RWPE1 (cell line): ENCODE data around the gene XIRP2.

Experiments
- CTCF ChIA-PET: fragments of 350-600 bp; sonication (Branson Sonifier 250); formaldehyde crosslinking; extraction: SDS; loops from one replicate; lab custom pipeline; 2021; lab: Yijun Ruan, JAX
- POLR2A ChIA-PET: fragments of 400-600 bp; formaldehyde crosslinking; extraction: SDS; loops from one replicate; lab custom pipeline; 2020; ENCODE audit warnings: antibody characterized with exemption; ENCODE audit not compliant: low non-redundant PET; lab: Yijun Ruan, JAX
- DNase-seq: peaks from one replicate; pipeline ENCODE4 v3.0.0; 2012; ENCODE audit warnings: low spot score
- H3K27ac ChIP-seq: fragments of 450-650 bp; 2 replicates; pipeline ENCODE4 v1.5.1; 2017
- TF ChIP-seq, protein P1 (sequence below): fragments of 450-650 bp; conservative IDR thresholded peaks from 2 replicates; pipeline ENCODE4 v1.5.1; 2017; ENCODE audit warnings: low read depth, mild to moderate bottlenecking

The XIRP2 gene

DNA sequence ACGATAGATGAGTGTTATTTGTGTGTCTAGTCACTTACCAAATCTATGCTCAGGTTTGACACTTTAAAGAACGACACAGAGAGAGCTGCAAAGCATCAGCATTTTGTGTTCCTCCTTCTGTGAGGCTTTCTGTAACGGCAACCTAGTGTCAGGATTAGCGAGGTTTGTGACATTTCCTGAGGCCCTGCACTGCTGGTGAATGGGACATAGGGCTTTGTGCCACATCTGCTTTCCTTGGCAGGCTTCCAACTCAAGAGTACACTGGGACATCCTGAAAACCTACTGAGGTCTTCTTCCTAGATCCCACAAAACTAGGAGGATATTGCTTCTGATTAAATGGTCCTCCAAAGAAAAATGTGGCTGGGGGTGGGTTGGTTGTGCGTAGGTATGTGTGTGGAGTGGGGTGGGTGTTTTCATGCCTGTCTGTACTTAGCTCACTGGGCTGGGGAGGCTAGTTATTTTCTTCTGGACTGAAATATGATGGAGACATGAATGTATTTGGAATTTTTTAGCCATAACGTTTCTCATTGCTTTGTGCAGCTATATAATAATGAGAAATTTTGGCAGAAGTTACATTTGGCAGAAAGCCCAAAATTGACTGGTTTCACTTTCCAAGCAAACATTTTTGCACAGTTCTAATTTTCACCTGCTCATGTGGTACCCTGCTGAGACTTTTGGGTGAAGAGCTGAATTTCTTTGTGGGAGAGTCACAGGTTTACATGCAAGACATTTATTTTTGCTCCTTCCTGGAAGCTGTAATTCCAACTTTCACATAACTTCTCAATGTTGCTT, 308.4 kb downstream of the XIRP2 start:
- TF ChIP-seq, protein P1, sequence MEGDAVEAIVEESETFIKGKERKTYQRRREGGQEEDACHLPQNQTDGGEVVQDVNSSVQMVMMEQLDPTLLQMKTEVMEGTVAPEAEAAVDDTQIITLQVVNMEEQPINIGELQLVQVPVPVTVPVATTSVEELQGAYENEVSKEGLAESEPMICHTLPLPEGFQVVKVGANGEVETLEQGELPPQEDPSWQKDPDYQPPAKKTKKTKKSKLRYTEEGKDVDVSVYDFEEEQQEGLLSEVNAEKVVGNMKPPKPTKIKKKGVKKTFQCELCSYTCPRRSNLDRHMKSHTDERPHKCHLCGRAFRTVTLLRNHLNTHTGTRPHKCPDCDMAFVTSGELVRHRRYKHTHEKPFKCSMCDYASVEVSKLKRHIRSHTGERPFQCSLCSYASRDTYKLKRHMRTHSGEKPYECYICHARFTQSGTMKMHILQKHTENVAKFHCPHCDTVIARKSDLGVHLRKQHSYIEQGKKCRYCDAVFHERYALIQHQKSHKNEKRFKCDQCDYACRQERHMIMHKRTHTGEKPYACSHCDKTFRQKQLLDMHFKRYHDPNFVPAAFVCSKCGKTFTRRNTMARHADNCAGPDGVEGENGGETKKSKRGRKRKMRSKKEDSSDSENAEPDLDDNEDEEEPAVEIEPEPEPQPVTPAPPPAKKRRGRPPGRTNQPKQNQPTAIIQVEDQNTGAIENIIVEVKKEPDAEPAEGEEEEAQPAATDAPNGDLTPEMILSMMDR, result no peak
- no peak overlapping the region for H3K27ac ChIP-seq
- DNase-seq, result peak; percentile 9
- POLR2A ChIA-PET, result no interaction called here
- CTCF ChIA-PET, result interaction anchor here (0.5 kb wide), 1 partner anchor 93 kb away, joined by 5 read pairs; no protein-coding TSS in a partner anchor

DNA sequence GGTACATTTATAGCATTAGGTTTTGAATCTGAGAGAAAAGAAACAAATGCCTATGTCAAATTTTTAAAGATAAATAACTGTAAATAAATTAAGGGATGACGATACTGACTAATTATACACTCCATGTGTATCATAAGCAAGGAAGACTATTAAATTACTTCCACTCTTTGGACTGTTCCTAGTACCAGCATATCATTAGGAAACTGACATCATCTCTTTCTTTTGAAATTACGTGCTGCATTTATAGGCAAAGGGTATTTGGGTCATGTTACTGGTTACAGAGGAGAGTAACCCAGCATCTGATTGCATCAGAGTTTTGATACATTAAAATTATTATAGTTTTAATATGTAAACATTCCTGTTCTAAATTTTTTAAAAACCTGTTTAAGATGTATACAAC, 309.7 kb downstream of the XIRP2 start:
- H3K27ac ChIP-seq, result no peak overlapping the region
- CTCF ChIA-PET, result no interaction called here

DNA sequence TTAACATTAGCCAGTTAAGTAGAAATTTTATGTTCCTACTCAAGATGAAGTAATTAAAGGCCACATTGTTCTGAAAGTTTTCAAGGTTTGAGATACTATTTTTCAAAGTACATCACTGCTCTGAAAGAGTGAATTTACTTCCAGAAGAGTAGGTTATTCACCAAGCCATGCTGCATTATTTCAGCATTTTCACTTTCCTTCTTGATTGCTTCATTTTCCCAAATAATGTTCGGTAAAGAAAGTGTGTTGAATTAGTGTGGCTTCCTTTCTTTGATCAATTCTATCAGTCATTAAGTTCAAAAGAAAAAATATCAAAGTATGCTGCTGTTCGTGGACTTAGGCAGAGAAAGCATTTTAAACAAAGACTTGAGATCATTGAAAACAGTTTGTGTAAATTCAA, 310.3 kb downstream of the XIRP2 start:
- POLR2A ChIA-PET, result no interaction called here
- DNase-seq, result no peak
- CTCF ChIA-PET, result no interaction called here
- TF ChIP-seq, protein P1, result no peak
- H3K27ac ChIP-seq, result no peak overlapping the region

More for the DNA sequence above, 309.7 kb downstream of the XIRP2 start:
- TF ChIP-seq, protein P1, result no peak
- DNase-seq, result no peak
- POLR2A ChIA-PET, result no interaction called here

DNA sequence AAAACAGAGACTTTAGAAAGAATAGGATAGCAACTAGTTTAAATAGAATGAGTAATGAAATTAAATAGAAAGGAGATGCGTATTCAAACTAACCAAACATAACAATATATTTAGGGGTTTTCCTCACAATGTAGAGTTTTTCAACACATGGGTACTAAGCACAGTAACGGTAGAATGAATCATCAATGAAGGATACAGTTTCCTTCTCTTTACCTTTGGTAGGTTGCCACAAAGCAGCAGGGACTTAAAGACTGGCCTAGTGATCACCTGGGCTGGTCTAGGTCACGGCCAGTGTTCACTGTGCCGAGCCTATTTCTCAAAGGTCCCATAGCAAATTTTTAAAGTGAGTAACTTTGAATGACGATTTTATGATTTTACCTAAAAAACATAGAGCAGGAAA, 311.7 kb downstream of the XIRP2 start:
- POLR2A ChIA-PET, result no interaction called here
- TF ChIP-seq, protein P1, result no peak
- CTCF ChIA-PET, result no interaction called here
- DNase-seq, result no peak
- H3K27ac ChIP-seq, result no peak overlapping the region

DNA sequence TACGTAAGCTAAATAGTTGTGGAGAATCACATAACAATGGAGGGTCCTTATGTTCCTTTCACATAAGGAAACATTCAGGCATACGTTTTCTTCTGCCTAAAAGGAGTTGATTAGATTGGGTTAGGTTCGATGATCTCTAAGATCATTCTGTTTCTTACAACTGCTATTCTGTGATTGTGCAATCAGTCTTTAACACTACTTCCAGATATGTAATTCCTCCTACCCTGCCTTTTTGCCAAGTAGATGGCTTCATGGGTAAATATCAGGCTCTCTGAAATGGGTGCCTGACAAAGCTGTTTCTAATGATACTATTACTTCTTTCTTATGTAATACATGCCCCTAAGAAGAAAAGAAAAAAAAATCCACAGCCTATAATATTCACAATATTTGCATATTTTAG, 321.5 kb downstream of the XIRP2 start:
- ChIA-PET CTCF (no interaction called here), POLR2A (no interaction called here)
- no peak for DNase-seq
- TF ChIP-seq, protein P1, result no peak
- H3K27ac ChIP-seq, result no peak overlapping the region

DNA sequence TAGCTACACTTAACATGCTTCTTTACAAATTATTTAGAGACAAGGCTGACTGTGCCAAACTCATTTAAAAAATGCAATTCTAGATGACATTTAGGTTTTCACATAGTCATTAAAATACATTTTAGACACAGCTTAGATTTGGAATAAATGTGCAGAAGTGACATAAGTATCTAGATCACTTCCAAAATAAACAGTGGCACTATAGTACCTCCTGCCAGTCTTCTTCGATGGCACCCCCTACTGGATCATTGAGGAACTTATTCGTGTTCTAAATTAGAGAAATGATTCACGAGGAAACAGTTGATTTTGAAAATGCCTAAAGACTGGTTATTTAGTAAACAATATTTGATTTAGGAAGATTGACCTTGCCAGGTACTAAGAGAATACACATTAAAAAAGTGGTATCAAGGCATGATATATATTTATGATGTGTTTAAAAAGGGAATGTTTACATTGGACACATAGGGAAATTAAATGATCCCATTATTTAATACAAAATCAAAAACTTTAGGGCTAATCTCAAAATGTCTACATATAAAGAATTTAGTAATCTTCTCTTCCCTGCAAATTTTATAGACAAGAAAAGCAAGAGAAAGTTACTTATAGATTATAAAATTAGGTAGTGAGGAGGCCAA, 323.9 kb downstream of the XIRP2 start:
- peak; percentile 38 for DNase-seq
- ChIA-PET CTCF (interaction anchor here (0.5 to 0.7 kb wide), 6 partner anchors 21 to 1214 kb away, joined by 3 to 5 read pairs (median 3); no protein-coding TSS in a partner anchor), POLR2A (no interaction called here)
- H3K27ac ChIP-seq, result no peak overlapping the region
- TF ChIP-seq, protein P1, result peak; percentile 52
